GM12878 (cell line): ENCODE results near the gene GHRH. TPM values are rescaled to one million over a fixed set of nuclear protein-coding genes. Genes with fewer than 3 reads are reported as not detected.

Experiments
- ATAC-seq: fragments of 200-7000 bp; cut with Tn5 transposase; 3 replicates; pipeline ENCODE4 v1.9.1; 2020; ENCODE audit warnings: mild to moderate bottlenecking, moderate library complexity
- BruUV-seq: library from RNA; stranded (reverse); fragments of 400-500 nt; replicated peaks from 2 replicates; lab custom pipeline; 2021; lab: Mats Ljungman, UMichigan
- CTCF ChIA-PET: fragments of 300-600 bp; sonication (Branson Sonifier 250); formaldehyde crosslinking; extraction: SDS; loops from one replicate; lab custom pipeline; 2021; ENCODE audit warnings: inconsistent platforms; lab: Yijun Ruan, JAX
- POLR2A ChIA-PET: fragments of 350-600 bp; formaldehyde crosslinking; extraction: SDS; loops from one replicate; lab custom pipeline; 2021; ENCODE audit warnings: inconsistent platforms; lab: Charles Lee
- RAD21 ChIA-PET: fragments of 300-600 bp; sonication (Branson Sonifier 250); formaldehyde crosslinking; loops from one replicate; lab custom pipeline; 2023; ENCODE audit warnings: antibody characterized with exemption; ENCODE audit not compliant: unreplicated experiment; lab: Charles Lee
- SMC1A ChIA-PET: fragments of 300-600 bp; sonication (Branson Sonifier 250); formaldehyde crosslinking; loops from one replicate; lab custom pipeline; 2023; ENCODE audit not compliant: unreplicated experiment, uncharacterized antibody; lab: Charles Lee
- DNase-seq: peaks from one replicate; pipeline ENCODE4 v3.0.0-alpha.2; 2011; ENCODE audit warnings: low read depth, low spot score
- FAIRE-seq: peaks from 3 replicates; lab custom pipeline; 2011; peaks lifted over from hg19 to GRCh38; lab: Jason Lieb, UNC
- H2AFZ ChIP-seq: 2 replicates; pipeline ENCODE4 v1.6.0; 2011; ENCODE audit warnings: low read depth, low read length, control low read depth; ENCODE audit not compliant: control insufficient read depth
- H3K27ac ChIP-seq: 2 replicates; pipeline ENCODE4 v1.5.1; 2011; ENCODE audit warnings: control low read depth; ENCODE audit not compliant: control insufficient read depth, insufficient read depth
- H3K27me3 ChIP-seq, 2 experiments: replicated peaks in 1 of 2; 2 replicates each; pipeline versions ENCODE4 v1.6.0 to v1.6.1; 2011; ENCODE audit warnings: low read length in 1 of 2; ENCODE audit not compliant: control insufficient read depth in 2 of 2, insufficient read depth in 2 of 2
- H3K36me3 ChIP-seq, 2 experiments: 2 replicates each; pipeline ENCODE4 v1.5.1; 2011; ENCODE audit warnings: low read length in 1 of 2; ENCODE audit not compliant: control insufficient read depth in 2 of 2, insufficient read depth in 2 of 2
- H3K4me1 ChIP-seq: 2 replicates; pipeline ENCODE4 v1.6.1; 2011; ENCODE audit warnings: mild to moderate bottlenecking, low read length, moderate library complexity, mixed read lengths; ENCODE audit not compliant: control insufficient read depth, insufficient read depth
- H3K4me2 ChIP-seq: 2 replicates; pipeline ENCODE4 v1.6.0; 2011; ENCODE audit warnings: control low read depth; ENCODE audit not compliant: control insufficient read depth, insufficient read depth
- H3K4me3 ChIP-seq: fragments of 200-600 bp; sonication (generic); 2 replicates; pipeline ENCODE4 v1.5.1; 2016
- H3K79me2 ChIP-seq: 2 replicates; pipeline ENCODE4 v1.6.0; 2011; ENCODE audit warnings: low read length; ENCODE audit not compliant: control insufficient read depth, insufficient read depth
- H3K9ac ChIP-seq: 2 replicates; pipeline ENCODE4 v1.8.0; 2011; ENCODE audit warnings: low read length, control low read depth, mixed read lengths; ENCODE audit not compliant: control insufficient read depth, insufficient read depth
- H3K9me3 ChIP-seq: replicated peaks from 3 replicates; pipeline ENCODE4 v1.5.1; 2011; ENCODE audit warnings: mild to moderate bottlenecking, low read length; ENCODE audit not compliant: control insufficient read depth, insufficient read depth
- H4K20me1 ChIP-seq: 2 replicates; pipeline ENCODE4 v1.6.0; 2011; ENCODE audit not compliant: control insufficient read depth, insufficient read depth
- CREB1 ChIP-seq: IDR thresholded peaks from 2 replicates; pipeline ENCODE4 v1.6.1; 2012; ENCODE audit warnings: low read depth, mild to moderate bottlenecking, inconsistent platforms
- E2F8 ChIP-seq: fragments of 450-650 bp; IDR thresholded peaks from 2 replicates; pipeline ENCODE4 v1.6.1; 2018; ENCODE audit warnings: mild to moderate bottlenecking, low read depth, moderate library complexity; ENCODE audit not compliant: partially characterized antibody
- ELK1 ChIP-seq: IDR thresholded peaks from 2 replicates; pipeline ENCODE4 v1.6.1; 2012; ENCODE audit warnings: low read depth, low read length, improper control_type of control experiment
- ZNF207 ChIP-seq: fragments of 450-650 bp; IDR thresholded peaks from 2 replicates; pipeline ENCODE4 v1.6.1; 2014; ENCODE audit warnings: antibody characterized with exemption, mild to moderate bottlenecking, borderline replicate concordance
- WGBS: methylation state at CpG from one replicate; pipeline ENCODE4 v1.1.6; 2016; ENCODE audit warnings: low lambda C conversion rate; ENCODE audit not compliant: insufficient replicate concordance, insufficient coverage; ENCODE audit errors: missing lambda C conversion rate; 5-methylcytosine and 5-hydroxymethylcytosine counted together
- in situ Hi-C: fragments of 300-500 bp; cut with MboI; formaldehyde crosslinking; loops from 9 replicates; pipeline ENCODE4 v1.14.3; 2018; ENCODE audit warnings: mixed read lengths
- intact Hi-C: fragments of 100-400 bp; cut with micrococcal nuclease; formaldehyde crosslinking; loops from one replicate; pipeline ENCODE4 v1.14.2; 2022; ENCODE audit not compliant: unreplicated experiment
- polyA plus RNA-seq, 11 experiments: library from polyadenylated mRNA; depleted of rRNA in 4 of 11; unstranded in 6 of 11; stranded (reverse) in 5 of 11; fragments of >200 nt; fragmentation: Nextera tagmentation in 4 of 11; fragmentation: Illumina TruSeq in 1 of 11; extraction: Ambion mirVana in 4 of 11; extraction: Trizol in 1 of 11; gene quantifications; 1 replicate in 1 of 11; 2 replicates in 10 of 11; pipeline versions ENCODE4 v1.2.1 to v1.2.3, GENCODE V29; 2011 to 2016; ENCODE audit warnings: inconsistent platforms in 2 of 11, missing spikeins in 2 of 11, low read depth in 1 of 11
- total RNA-seq, 4 experiments: library from RNA; depleted of rRNA in 3 of 4; stranded (reverse); fragments of >200 nt in 3 of 4; fragmentation: Illumina TruSeq in 1 of 4; extraction: Trizol in 1 of 4; gene quantifications; 2 replicates each; pipeline versions ENCODE4 v1.2.1 to v1.2.3, GENCODE V29; 2013 to 2021

Gene GHRH
- total and polyA plus RNA-seq, 10 of the 15 experiments (the other 5 are each of a cell fraction or from before 2014, with no cell fraction given), result not detected

- Histone ChIP-seq H3K79me2 (no peaks in the 10 kb centered on the region), H2AFZ (no peak overlapping the region), H3K36me3 (peaks cover 44 to 48% of the 10 kb centered on the region in 2 experiments), H3K4me3 (no peak overlapping the region), H4K20me1 (no peaks in the 10 kb centered on the region)
- CTCF ChIA-PET, result no interaction called here
- in situ Hi-C loops, result no loop called here
- POLR2A ChIA-PET, result no interaction called here
- no peak for TF ChIP-seq ELK1
- TF ChIP-seq CREB1, result no peak
- TF ChIP-seq E2F8, result no peak
- no peak for TF ChIP-seq ZNF207
- TF ChIP-seq, all 136 proteins: peak for 0
- Histone ChIP-seq H3K27me3 (no peaks in the 10 kb centered on the region), H3K4me1 (no peaks in the 10 kb centered on the region), H3K27ac (no peak overlapping the region), H3K4me2 (no peak overlapping the region), H3K9ac (no peak overlapping the region), H3K9me3 (no peaks in the 10 kb centered on the region)
- no TSS peak for BruUV-seq
- WGBS, result 100% methylated on average over 6 of the region's 6 CpGs
- ChIA-PET RAD21 (no interaction called here), SMC1A (interaction anchor here (0.6 to 1.4 kb wide), 2 partner anchors 9 to 34 kb away, joined by 3 to 10 read pairs; no protein-coding TSS in a partner anchor)
- no peak for FAIRE-seq
- intact Hi-C loops, result no loop called here
- no peak for DNase-seq
- no peak for ATAC-seq
Observed at GRCh38 chr20:37230200-37230599, 31.4 kb downstream of the GHRH start.
